ENCODE data around the gene DNAH3.
"Not testable (repeated sequence)": the region's sequence is repeated elsewhere in the genome, so short reads cannot be mapped to it uniquely, and the experiment has no call there.

DNAH3 gene

GRCh38 chr16:21060027-21060510 is 90.6 kb downstream of the DNAH3 start:
- Histone ChIP-seq H3K27me3 (replicated peaks; ENCODE audit: control insufficient read depth, insufficient read depth, low read length, poor library complexity, severe bottlenecking) (no peaks in the 10 kb centered on the region), H3K27ac (ENCODE audit: insufficient read depth, low read length, poor library complexity, severe bottlenecking) (no peak overlapping the region), H3K9me3 (ENCODE audit: control insufficient read depth, low read length) (no peaks in the 10 kb centered on the region), H3K4me1 (ENCODE audit: control insufficient read depth, insufficient read depth, low read length, poor library complexity, severe bottlenecking) (no peaks in the 10 kb centered on the region), H3K4me3 (ENCODE audit: insufficient read depth, low read depth, low read length, poor library complexity, severe bottlenecking) (no peak overlapping the region), H3K36me3 (ENCODE audit: control insufficient read depth, insufficient read depth, low read length) (no peaks in the 10 kb centered on the region)
- no peak for DNase-seq

GRCh38 chr16:21057875-21058274 is 92.8 kb downstream of the DNAH3 start:
- Histone ChIP-seq H3K9me3 (ENCODE audit: control insufficient read depth, low read length) (no peaks in the 10 kb centered on the region), H3K36me3 (ENCODE audit: control insufficient read depth, insufficient read depth, low read length) (no peaks in the 10 kb centered on the region), H3K27ac (ENCODE audit: insufficient read depth, low read length, poor library complexity, severe bottlenecking) (no peak overlapping the region), H3K27me3 (replicated peaks; ENCODE audit: control insufficient read depth, insufficient read depth, low read length, poor library complexity, severe bottlenecking) (no peaks in the 10 kb centered on the region), H3K4me3 (ENCODE audit: insufficient read depth, low read depth, low read length, poor library complexity, severe bottlenecking) (no peak overlapping the region), H3K4me1 (ENCODE audit: control insufficient read depth, insufficient read depth, low read length, poor library complexity, severe bottlenecking) (no peaks in the 10 kb centered on the region)
- no peak for DNase-seq

GRCh38 chr16:21056396-21056795 is 94.2 kb downstream of the DNAH3 start:
- Histone ChIP-seq H3K36me3 (ENCODE audit: control insufficient read depth, insufficient read depth, low read length) (no peaks in the 10 kb centered on the region), H3K4me1 (ENCODE audit: control insufficient read depth, insufficient read depth, low read length, poor library complexity, severe bottlenecking) (no peaks in the 10 kb centered on the region), H3K4me3 (ENCODE audit: insufficient read depth, low read depth, low read length, poor library complexity, severe bottlenecking) (no peak overlapping the region), H3K9me3 (ENCODE audit: control insufficient read depth, low read length) (no peaks in the 10 kb centered on the region), H3K27me3 (replicated peaks; ENCODE audit: control insufficient read depth, insufficient read depth, low read length, poor library complexity, severe bottlenecking) (no peaks in the 10 kb centered on the region), H3K27ac (ENCODE audit: insufficient read depth, low read length, poor library complexity, severe bottlenecking) (no peak overlapping the region)
- no peak for DNase-seq

- not testable (repeated sequence) for H3K4me3 ChIP-seq (ENCODE audit: insufficient read depth, low read depth, low read length, poor library complexity, severe bottlenecking); H3K27me3 ChIP-seq (replicated peaks; ENCODE audit: control insufficient read depth, insufficient read depth, low read length, poor library complexity, severe bottlenecking); DNase-seq; H3K36me3 ChIP-seq (ENCODE audit: control insufficient read depth, insufficient read depth, low read length); H3K4me1 ChIP-seq (ENCODE audit: control insufficient read depth, insufficient read depth, low read length, poor library complexity, severe bottlenecking); H3K9me3 ChIP-seq (ENCODE audit: control insufficient read depth, low read length); H3K27ac ChIP-seq (ENCODE audit: insufficient read depth, low read length, poor library complexity, severe bottlenecking)
These were observed 94.9 kb downstream of the DNAH3 start for GRCh38 chr16:21055738-21056137.

- no peak overlapping the region for H3K4me3 ChIP-seq (ENCODE audit: insufficient read depth, low read depth, low read length, poor library complexity, severe bottlenecking)
- H3K9me3 ChIP-seq (ENCODE audit: control insufficient read depth, low read length) = no peaks in the 10 kb centered on the region
- H3K36me3 ChIP-seq (ENCODE audit: control insufficient read depth, insufficient read depth, low read length) = no peaks in the 10 kb centered on the region
- H3K27me3 ChIP-seq (replicated peaks; ENCODE audit: control insufficient read depth, insufficient read depth, low read length, poor library complexity, severe bottlenecking) = no peaks in the 10 kb centered on the region
- DNase-seq = no peak
- H3K27ac ChIP-seq (ENCODE audit: insufficient read depth, low read length, poor library complexity, severe bottlenecking) = no peak overlapping the region
- no peaks in the 10 kb centered on the region for H3K4me1 ChIP-seq (ENCODE audit: control insufficient read depth, insufficient read depth, low read length, poor library complexity, severe bottlenecking)
These were observed 97.1 kb downstream of the DNAH3 start for GRCh38 chr16:21053590-21053989.

GRCh38 chr16:21048091-21048912 is 102.3 kb downstream of the DNAH3 start:
- not testable (repeated sequence) for H3K4me3 ChIP-seq (ENCODE audit: insufficient read depth, low read depth, low read length, poor library complexity, severe bottlenecking); H3K27ac ChIP-seq (ENCODE audit: insufficient read depth, low read length, poor library complexity, severe bottlenecking); DNase-seq; H3K36me3 ChIP-seq (ENCODE audit: control insufficient read depth, insufficient read depth, low read length); H3K9me3 ChIP-seq (ENCODE audit: control insufficient read depth, low read length); H3K4me1 ChIP-seq (ENCODE audit: control insufficient read depth, insufficient read depth, low read length, poor library complexity, severe bottlenecking); H3K27me3 ChIP-seq (replicated peaks; ENCODE audit: control insufficient read depth, insufficient read depth, low read length, poor library complexity, severe bottlenecking)

GRCh38 chr16:21038197-21038596 is 112.4 kb downstream of the DNAH3 start:
- H3K36me3 ChIP-seq (ENCODE audit: control insufficient read depth, insufficient read depth, low read length) = no peaks in the 10 kb centered on the region

GRCh38 chr16:21037736-21038135 is 112.9 kb downstream of the DNAH3 start:
- Histone ChIP-seq H3K9me3 (ENCODE audit: control insufficient read depth, low read length) (no peaks in the 10 kb centered on the region), H3K27ac (ENCODE audit: insufficient read depth, low read length, poor library complexity, severe bottlenecking) (no peak overlapping the region), H3K4me1 (ENCODE audit: control insufficient read depth, insufficient read depth, low read length, poor library complexity, severe bottlenecking) (no peaks in the 10 kb centered on the region), H3K36me3 (ENCODE audit: control insufficient read depth, insufficient read depth, low read length) (no peaks in the 10 kb centered on the region), H3K27me3 (replicated peaks; ENCODE audit: control insufficient read depth, insufficient read depth, low read length, poor library complexity, severe bottlenecking) (no peaks in the 10 kb centered on the region), H3K4me3 (ENCODE audit: insufficient read depth, low read depth, low read length, poor library complexity, severe bottlenecking) (no peak overlapping the region)
- DNase-seq = no peak

More at GRCh38 chr16:21038197-21038596, 112.4 kb downstream of the DNAH3 start:
- H3K27ac ChIP-seq (ENCODE audit: insufficient read depth, low read length, poor library complexity, severe bottlenecking) = no peak overlapping the region
- H3K4me1 ChIP-seq (ENCODE audit: control insufficient read depth, insufficient read depth, low read length, poor library complexity, severe bottlenecking) = no peaks in the 10 kb centered on the region
- no peaks in the 10 kb centered on the region for H3K9me3 ChIP-seq (ENCODE audit: control insufficient read depth, low read length)
- no peaks in the 10 kb centered on the region for H3K27me3 ChIP-seq (replicated peaks; ENCODE audit: control insufficient read depth, insufficient read depth, low read length, poor library complexity, severe bottlenecking)
- H3K4me3 ChIP-seq (ENCODE audit: insufficient read depth, low read depth, low read length, poor library complexity, severe bottlenecking) = no peak overlapping the region
- DNase-seq = no peak

- H3K9me3 ChIP-seq (ENCODE audit: control insufficient read depth, low read length) = no peaks in the 10 kb centered on the region
- no peak for DNase-seq
- H3K4me1 ChIP-seq (ENCODE audit: control insufficient read depth, insufficient read depth, low read length, poor library complexity, severe bottlenecking) = no peaks in the 10 kb centered on the region
- no peaks in the 10 kb centered on the region for H3K27me3 ChIP-seq (replicated peaks; ENCODE audit: control insufficient read depth, insufficient read depth, low read length, poor library complexity, severe bottlenecking)
- no peak overlapping the region for H3K27ac ChIP-seq (ENCODE audit: insufficient read depth, low read length, poor library complexity, severe bottlenecking)
- H3K36me3 ChIP-seq (ENCODE audit: control insufficient read depth, insufficient read depth, low read length) = no peaks in the 10 kb centered on the region
- no peak overlapping the region for H3K4me3 ChIP-seq (ENCODE audit: insufficient read depth, low read depth, low read length, poor library complexity, severe bottlenecking)
These were observed 113.5 kb downstream of the DNAH3 start for GRCh38 chr16:21037168-21037567.

GRCh38 chr16:21036471-21036870 is 114.2 kb downstream of the DNAH3 start:
- no peaks in the 10 kb centered on the region for H3K27me3 ChIP-seq (replicated peaks; ENCODE audit: control insufficient read depth, insufficient read depth, low read length, poor library complexity, severe bottlenecking)
- DNase-seq = no peak

More at GRCh38 chr16:21036471-21036870, 114.2 kb downstream of the DNAH3 start:
- Histone ChIP-seq H3K4me3 (ENCODE audit: insufficient read depth, low read depth, low read length, poor library complexity, severe bottlenecking) (no peak overlapping the region), H3K36me3 (ENCODE audit: control insufficient read depth, insufficient read depth, low read length) (no peaks in the 10 kb centered on the region), H3K4me1 (ENCODE audit: control insufficient read depth, insufficient read depth, low read length, poor library complexity, severe bottlenecking) (no peaks in the 10 kb centered on the region), H3K27ac (ENCODE audit: insufficient read depth, low read length, poor library complexity, severe bottlenecking) (no peak overlapping the region), H3K9me3 (ENCODE audit: control insufficient read depth, low read length) (no peaks in the 10 kb centered on the region)

All from effector memory CD4-positive, alpha-beta T cell (primary cell).